Muscle of leg (tissue), 11 donors: ENCODE data around the gene GNAQ. TPM values are rescaled to one million over a fixed set of nuclear protein-coding genes. Genes with fewer than 3 reads are reported as not detected.

Experiments used
- DNase-seq: peaks from one replicate; pipeline ENCODE4 v3.0.0; 2013
- H3K27ac ChIP-seq: one replicate; pipeline ENCODE4 v1.5.1; 2013; ENCODE audit warnings: mild to moderate bottlenecking, low read length, control low read depth
- H3K27me3 ChIP-seq: one replicate; pipeline ENCODE4 v1.6.1; 2013; ENCODE audit warnings: low read length; ENCODE audit not compliant: control insufficient read depth, insufficient read depth
- H3K36me3 ChIP-seq: one replicate; pipeline ENCODE4 v1.6.1; 2013; ENCODE audit warnings: low read length; ENCODE audit not compliant: control insufficient read depth, insufficient read depth
- H3K4me1 ChIP-seq: one replicate; pipeline ENCODE4 v1.6.1; 2013; ENCODE audit warnings: low read length; ENCODE audit not compliant: control insufficient read depth, insufficient read depth
- H3K4me3 ChIP-seq: one replicate; pipeline ENCODE4 v1.5.1; 2013; ENCODE audit warnings: low read length, control low read depth
- H3K9me3 ChIP-seq: replicated peaks from 2 replicates; pipeline ENCODE4 v1.6.1; 2013; ENCODE audit warnings: low read depth, low read length; ENCODE audit not compliant: control insufficient read depth
- WGBS: methylation state at CpG from one replicate; pipeline ENCODE4 v1.1.5; 2013; ENCODE audit warnings: missing lambda C conversion rate; ENCODE audit not compliant: insufficient coverage; 5-methylcytosine and 5-hydroxymethylcytosine counted together
- polyA plus RNA-seq, 8 donors: library from polyadenylated mRNA; unstranded; fragments of 120-200 nt; gene quantifications; one replicate each; pipeline versions ENCODE4 v1.2.1 to v1.2.3, GENCODE V29; 2013; ENCODE audit warnings: inconsistent platforms in 1 of 8, low replicate concordance in 1 of 8; ENCODE audit not compliant: insufficient read length in 8 of 8, insufficient read depth in 1 of 8
- total RNA-seq: library from RNA; stranded (reverse); fragments of 120-200 nt; gene quantifications from one replicate; pipeline ENCODE4 v1.2.4, GENCODE V29; 2013

GNAQ gene
- total and polyA plus RNA-seq, 9 donors, result 19.7 to 31.6 (median 27.0) TPM

DNA sequence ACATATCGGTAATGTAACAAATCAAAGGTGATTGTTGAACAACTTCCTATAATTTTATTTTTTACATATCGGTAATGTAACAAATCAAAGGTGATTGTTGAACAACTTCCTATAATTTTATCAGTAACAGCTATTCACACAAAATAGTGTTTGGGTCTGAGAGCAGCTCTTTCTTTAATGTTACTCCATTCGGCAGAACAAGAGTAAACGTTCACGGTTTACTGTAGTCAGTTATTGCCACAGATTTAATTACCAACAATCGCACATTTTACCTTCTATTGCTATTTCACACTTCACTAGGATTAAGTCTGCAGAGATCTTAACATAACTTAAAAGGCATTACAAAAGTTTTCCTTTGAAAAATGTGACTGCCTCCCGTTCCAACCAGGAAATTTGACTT lies 6.4 kb downstream of the GNAQ start:
- Histone ChIP-seq H3K27ac (no peak overlapping the region), H3K9me3 (no peaks in the 10 kb centered on the region), H3K4me1 (peaks cover 13% of the 10 kb centered on the region), H3K27me3 (no peaks in the 10 kb centered on the region), H3K36me3 (no peaks in the 10 kb centered on the region), H3K4me3 (no peak overlapping the region)
- no peak for DNase-seq
- 80% methylated on average over 1 of the region's 7 CpGs for WGBS

- peaks cover 13% of the 10 kb centered on the region for H3K4me1 ChIP-seq
- H3K9me3 ChIP-seq, result no peaks in the 10 kb centered on the region
- no peak overlapping the region for H3K4me3 ChIP-seq
- no peak overlapping the region for H3K27ac ChIP-seq
- DNase-seq, result peak; percentile 66
- no peaks in the 10 kb centered on the region for H3K27me3 ChIP-seq
- no CpG with 5 or more reads among the region's 5 CpGs for WGBS
- no peaks in the 10 kb centered on the region for H3K36me3 ChIP-seq
Observed at GRCh38 chr9:78023003-78023741, 8.4 kb downstream of the GNAQ start.

- H3K27me3 ChIP-seq, result no peaks in the 10 kb centered on the region
- H3K9me3 ChIP-seq, result no peaks in the 10 kb centered on the region
- no peak overlapping the region for H3K27ac ChIP-seq
- DNase-seq, result no peak
- 78% methylated on average over 7 of the region's 8 CpGs for WGBS
- no peaks in the 10 kb centered on the region for H3K36me3 ChIP-seq
- peaks cover 13% of the 10 kb centered on the region for H3K4me1 ChIP-seq
- no peak overlapping the region for H3K4me3 ChIP-seq
Observed at GRCh38 chr9:78021697-78022096, 9.9 kb downstream of the GNAQ start.

- no CpG with 5 or more reads among the region's 3 CpGs for WGBS
- Histone ChIP-seq H3K27ac (no peak overlapping the region), H3K4me1 (peaks cover 13% of the 10 kb centered on the region), H3K4me3 (no peak overlapping the region), H3K9me3 (no peaks in the 10 kb centered on the region), H3K36me3 (no peaks in the 10 kb centered on the region), H3K27me3 (no peaks in the 10 kb centered on the region)
- DNase-seq, result no peak
Observed at GRCh38 chr9:78017190-78017693, 14.4 kb downstream of the GNAQ start.

GRCh38 chr9:78015241-78015640 lies 16.4 kb downstream of the GNAQ start:
- H3K27ac ChIP-seq, result no peak overlapping the region
- H3K36me3 ChIP-seq, result no peaks in the 10 kb centered on the region
- no peak overlapping the region for H3K4me3 ChIP-seq
- no peak for DNase-seq
- no peaks in the 10 kb centered on the region for H3K9me3 ChIP-seq
- H3K27me3 ChIP-seq, result no peaks in the 10 kb centered on the region
- H3K4me1 ChIP-seq, result peaks cover 2% of the 10 kb centered on the region

GRCh38 chr9:78014776-78015175 lies 16.8 kb downstream of the GNAQ start:
- no peaks in the 10 kb centered on the region for H3K36me3 ChIP-seq
- peaks cover 2% of the 10 kb centered on the region for H3K4me1 ChIP-seq
- no peaks in the 10 kb centered on the region for H3K27me3 ChIP-seq
- no peaks in the 10 kb centered on the region for H3K9me3 ChIP-seq
- H3K27ac ChIP-seq, result no peak overlapping the region
- no peak overlapping the region for H3K4me3 ChIP-seq
- DNase-seq, result no peak
- WGBS, result no CpG with 5 or more reads among the region's 6 CpGs

DNA sequence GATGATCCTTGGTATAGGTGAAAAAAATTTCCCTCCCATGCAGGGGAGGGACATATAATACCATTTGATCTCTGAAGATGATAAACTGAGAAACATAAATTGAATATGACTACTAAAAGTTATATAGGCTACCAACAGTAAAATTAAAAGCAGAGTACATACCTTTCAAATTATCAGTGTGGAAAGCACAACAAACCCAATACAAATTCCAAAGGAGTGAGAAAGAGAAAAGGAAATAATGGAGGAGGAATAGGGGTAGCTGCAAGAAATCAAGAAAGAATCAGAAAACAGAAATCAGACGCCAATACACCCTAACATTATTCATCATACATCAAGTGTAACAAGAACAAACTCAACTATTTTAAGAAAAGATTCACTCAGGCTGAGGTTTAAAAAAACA lies 17.7 kb downstream of the GNAQ start:
- no peak overlapping the region for H3K4me3 ChIP-seq
- H3K36me3 ChIP-seq, result no peaks in the 10 kb centered on the region
- no peaks in the 10 kb centered on the region for H3K9me3 ChIP-seq
- no peak overlapping the region for H3K27ac ChIP-seq
- no peak for DNase-seq
- no CpG with 5 or more reads among the region's 1 CpG for WGBS
- H3K4me1 ChIP-seq, result peaks cover 5% of the 10 kb centered on the region
- H3K27me3 ChIP-seq, result no peaks in the 10 kb centered on the region

DNA sequence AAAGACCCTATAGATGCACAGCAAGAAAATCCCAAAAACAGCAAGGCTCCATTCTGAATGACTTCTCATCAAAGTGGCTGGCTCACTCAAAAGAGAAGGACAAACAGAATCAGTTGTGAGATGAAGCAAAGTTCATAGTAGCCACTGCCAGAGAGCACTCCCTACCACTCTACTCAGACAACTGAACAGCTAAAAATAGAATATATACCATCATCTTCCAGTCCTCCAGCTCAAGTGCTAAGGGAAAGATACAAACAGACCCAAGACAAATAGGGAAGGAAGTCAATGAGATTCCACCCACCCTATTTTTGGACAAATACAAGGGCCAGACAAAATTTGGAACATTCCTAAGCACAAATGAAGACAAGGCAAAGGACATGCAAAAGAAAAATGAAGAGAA lies 20.6 kb downstream of the GNAQ start:
- Histone ChIP-seq H3K27ac (peak overlapping the region; percentile 67), H3K4me3 (no peak overlapping the region), H3K27me3 (no peaks in the 10 kb centered on the region), H3K9me3 (no peaks in the 10 kb centered on the region), H3K4me1 (peaks cover 5% of the 10 kb centered on the region), H3K36me3 (no peaks in the 10 kb centered on the region)
- DNase-seq, result peak; percentile 60

- Histone ChIP-seq H3K27ac (peak overlapping the region; percentile 67), H3K27me3 (no peaks in the 10 kb centered on the region), H3K4me3 (no peak overlapping the region), H3K4me1 (peaks cover 5% of the 10 kb centered on the region), H3K36me3 (no peaks in the 10 kb centered on the region), H3K9me3 (no peaks in the 10 kb centered on the region)
- no peak for DNase-seq
- no CpG with 5 or more reads among the region's 5 CpGs for WGBS
Observed at GRCh38 chr9:78010445-78010844, 21.2 kb downstream of the GNAQ start.

GRCh38 chr9:78009186-78009585 lies 22.4 kb downstream of the GNAQ start:
- no peaks in the 10 kb centered on the region for H3K36me3 ChIP-seq
- H3K27me3 ChIP-seq, result no peaks in the 10 kb centered on the region
- peaks cover 5% of the 10 kb centered on the region for H3K4me1 ChIP-seq
- H3K4me3 ChIP-seq, result no peak overlapping the region
- WGBS, result 100% methylated on average over 1 of the region's 4 CpGs
- DNase-seq, result no peak
- no peak overlapping the region for H3K27ac ChIP-seq
- no peaks in the 10 kb centered on the region for H3K9me3 ChIP-seq

- Histone ChIP-seq H3K9me3 (no peaks in the 10 kb centered on the region), H3K27me3 (no peaks in the 10 kb centered on the region), H3K4me1 (peaks cover 5% of the 10 kb centered on the region), H3K4me3 (no peak overlapping the region), H3K27ac (no peak overlapping the region), H3K36me3 (no peaks in the 10 kb centered on the region)
- WGBS, result no CpG with 5 or more reads among the region's 1 CpG
- no peak for DNase-seq
Observed at GRCh38 chr9:78006734-78007133, 24.9 kb downstream of the GNAQ start.
